Left ventricle myocardium inferior (tissue), 1 donor: ENCODE measurements around the gene TRIM3. TPM values are rescaled to one million over a fixed set of nuclear protein-coding genes. Genes with fewer than 3 reads are reported as not detected.

ENCODE experiments used
- DNase-seq: peaks from one replicate; pipeline ENCODE4 v3.0.0-alpha.2; 2020
- H3K27ac ChIP-seq: fragments of 200-600 bp; replicated peaks from 2 replicates; pipeline ENCODE4 v1.8.0; 2021
- H3K27me3 ChIP-seq: fragments of 200-600 bp; 2 replicates; pipeline ENCODE4 v1.8.0; 2021; ENCODE audit warnings: low read depth
- H3K36me3 ChIP-seq: fragments of 200-600 bp; 2 replicates; pipeline ENCODE4 v1.8.0; 2021
- H3K4me1 ChIP-seq: fragments of 200-600 bp; 2 replicates; pipeline ENCODE4 v1.8.0; 2021
- H3K4me3 ChIP-seq: fragments of 200-600 bp; 2 replicates; pipeline ENCODE4 v1.8.0; 2021; ENCODE audit warnings: mild to moderate bottlenecking, moderate library complexity
- H3K9me3 ChIP-seq: fragments of 200-600 bp; replicated peaks from 2 replicates; pipeline ENCODE4 v1.8.0; 2021
- intact Hi-C: fragments of 100-400 bp; cut with micrococcal nuclease; formaldehyde crosslinking; loops from one replicate; pipeline ENCODE4 v1.11.0; 2022
- total RNA-seq: library from RNA; stranded (reverse); fragmentation: NEBNext Ultra II Directional; extraction: Animal tissue kit (Norgen Biotek cat#: 25700); gene quantifications from one replicate; pipeline ENCODE4 v1.2.1, GENCODE V29; 2021
- TF ChIP-seq, protein P1 (sequence below): fragments of 200-600 bp; IDR thresholded peaks from 2 replicates; pipeline ENCODE4 v1.8.0; 2021; ENCODE audit warnings: antibody characterized with exemption, mild to moderate bottlenecking, borderline replicate concordance
- donor health status: DM: no; HTN: yes; CAD: no; lungs with severe emphysema.

Gene TRIM3
- total RNA-seq, 1 donor from 2014 or later = 9.0 TPM

DNA sequence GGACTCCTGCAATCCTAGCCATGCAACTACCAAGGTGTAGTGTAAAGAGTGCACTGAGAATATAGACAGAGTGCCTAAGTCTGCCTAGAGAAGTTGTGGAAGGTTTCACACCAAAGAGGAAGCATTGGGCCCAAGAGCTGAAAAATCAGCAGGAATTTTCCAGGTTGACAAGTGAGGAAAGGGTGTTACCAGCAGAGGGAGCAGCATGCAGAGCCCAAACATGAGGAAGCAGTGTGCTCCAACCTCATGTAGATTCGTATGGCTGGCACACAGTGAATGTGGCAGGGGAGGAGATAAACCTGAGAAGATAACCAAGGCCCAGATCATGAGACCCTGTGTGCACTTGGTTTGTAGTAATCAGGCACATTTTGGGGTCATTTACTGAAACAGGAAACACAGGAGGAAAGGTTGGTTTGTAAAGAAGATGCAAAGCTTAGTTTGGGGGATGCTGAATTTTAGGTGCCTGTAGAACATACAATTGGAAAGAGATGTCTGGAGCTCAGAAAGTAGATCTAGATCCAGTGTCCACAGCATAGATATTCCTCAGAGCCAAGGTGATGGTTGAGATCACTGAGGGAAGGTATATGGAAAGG is 34.7 kb downstream of the TRIM3 start:
- H3K36me3 ChIP-seq = no peaks in the 10 kb centered on the region
- H3K9me3 ChIP-seq = no peaks in the 10 kb centered on the region
- no peak overlapping the region for H3K4me3 ChIP-seq
- DNase-seq = no peak
- intact Hi-C loops = no loop called here
- TF ChIP-seq, protein P1, sequence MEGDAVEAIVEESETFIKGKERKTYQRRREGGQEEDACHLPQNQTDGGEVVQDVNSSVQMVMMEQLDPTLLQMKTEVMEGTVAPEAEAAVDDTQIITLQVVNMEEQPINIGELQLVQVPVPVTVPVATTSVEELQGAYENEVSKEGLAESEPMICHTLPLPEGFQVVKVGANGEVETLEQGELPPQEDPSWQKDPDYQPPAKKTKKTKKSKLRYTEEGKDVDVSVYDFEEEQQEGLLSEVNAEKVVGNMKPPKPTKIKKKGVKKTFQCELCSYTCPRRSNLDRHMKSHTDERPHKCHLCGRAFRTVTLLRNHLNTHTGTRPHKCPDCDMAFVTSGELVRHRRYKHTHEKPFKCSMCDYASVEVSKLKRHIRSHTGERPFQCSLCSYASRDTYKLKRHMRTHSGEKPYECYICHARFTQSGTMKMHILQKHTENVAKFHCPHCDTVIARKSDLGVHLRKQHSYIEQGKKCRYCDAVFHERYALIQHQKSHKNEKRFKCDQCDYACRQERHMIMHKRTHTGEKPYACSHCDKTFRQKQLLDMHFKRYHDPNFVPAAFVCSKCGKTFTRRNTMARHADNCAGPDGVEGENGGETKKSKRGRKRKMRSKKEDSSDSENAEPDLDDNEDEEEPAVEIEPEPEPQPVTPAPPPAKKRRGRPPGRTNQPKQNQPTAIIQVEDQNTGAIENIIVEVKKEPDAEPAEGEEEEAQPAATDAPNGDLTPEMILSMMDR = peak; percentile 74
- H3K27ac ChIP-seq = no peak overlapping the region
- H3K27me3 ChIP-seq = no peaks in the 10 kb centered on the region
- no peaks in the 10 kb centered on the region for H3K4me1 ChIP-seq

DNA sequence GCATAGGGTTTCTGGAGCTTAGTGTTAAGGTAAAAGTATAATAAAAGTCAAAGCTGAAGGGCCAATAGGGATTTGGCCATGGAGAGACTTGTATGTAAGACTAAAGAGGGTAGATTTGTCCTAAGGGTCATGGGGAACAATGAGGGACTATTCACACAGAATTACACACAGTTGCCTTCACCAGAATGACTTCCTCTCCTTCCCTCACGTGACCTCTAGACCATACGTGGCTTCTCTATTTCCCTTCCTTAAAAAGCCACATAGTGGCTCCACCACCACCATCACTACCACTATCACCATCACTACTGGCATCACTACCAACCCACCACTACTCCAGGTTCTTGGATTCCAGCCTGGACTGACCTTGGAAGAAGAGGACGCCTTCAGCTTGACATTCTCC is 35.7 kb downstream of the TRIM3 start:
- no peak for DNase-seq
- TF ChIP-seq, protein P1 = no peak
- Histone ChIP-seq H3K4me3 (no peak overlapping the region), H3K4me1 (no peaks in the 10 kb centered on the region), H3K36me3 (no peaks in the 10 kb centered on the region), H3K9me3 (no peaks in the 10 kb centered on the region), H3K27me3 (no peaks in the 10 kb centered on the region), H3K27ac (no peak overlapping the region)
- intact Hi-C loops = no loop called here

DNA sequence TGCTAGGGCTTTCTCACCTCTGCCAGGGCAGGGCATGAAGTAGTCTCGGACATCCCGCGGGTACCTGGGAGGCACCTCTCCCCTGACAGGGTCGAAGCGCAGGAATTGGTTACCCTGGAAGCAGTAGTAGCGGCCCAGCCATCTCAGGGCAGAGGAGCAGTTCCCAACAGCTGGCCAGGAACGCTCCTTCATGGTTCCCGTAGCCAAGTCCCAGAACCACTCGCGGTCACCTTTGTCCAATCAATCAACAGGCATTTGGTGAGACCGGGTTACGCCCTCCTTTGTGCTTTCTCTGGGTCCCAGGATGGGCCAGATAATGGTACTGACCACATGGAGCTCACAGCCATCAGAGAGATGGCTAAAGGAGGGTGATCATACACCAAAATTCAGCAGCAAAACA is 36.3 kb downstream of the TRIM3 start:
- TF ChIP-seq, protein P1 = no peak
- Histone ChIP-seq H3K36me3 (no peaks in the 10 kb centered on the region), H3K4me1 (no peaks in the 10 kb centered on the region), H3K27me3 (no peaks in the 10 kb centered on the region), H3K27ac (no peak overlapping the region), H3K4me3 (no peak overlapping the region), H3K9me3 (no peaks in the 10 kb centered on the region)
- no peak for DNase-seq
- intact Hi-C loops = no loop called here

DNA sequence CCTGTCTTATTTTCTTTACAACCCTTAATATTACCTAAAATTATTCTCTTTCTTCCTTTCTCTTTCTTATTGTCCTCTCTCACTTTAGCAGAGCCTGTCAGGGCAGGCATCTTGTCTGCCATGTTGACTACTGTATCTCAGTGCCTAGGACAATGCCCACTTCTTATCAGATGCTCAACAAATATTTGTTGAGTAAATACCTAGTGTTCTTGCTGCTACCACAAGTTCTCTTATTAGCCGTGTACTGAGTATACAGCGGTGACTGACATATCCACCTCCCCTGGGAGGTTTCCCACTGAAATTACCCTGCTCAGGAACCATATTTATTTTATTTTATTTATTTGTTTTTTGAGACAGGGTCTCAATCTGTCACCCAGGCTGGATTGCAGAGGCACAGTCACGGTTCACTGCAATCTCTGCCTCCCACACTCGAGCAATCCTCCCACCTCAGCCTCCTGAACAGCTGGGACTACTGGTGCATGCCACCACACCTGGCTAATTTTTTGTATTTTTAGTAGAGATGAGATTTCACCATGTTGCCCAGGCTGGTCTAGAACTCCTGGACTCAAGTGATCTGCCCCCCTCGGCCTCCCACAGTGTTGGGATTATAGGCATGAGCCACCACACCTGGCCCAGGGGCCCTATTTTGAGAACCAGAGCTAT is 39.6 kb downstream of the TRIM3 start:
- H3K27me3 ChIP-seq = no peaks in the 10 kb centered on the region
- no peak overlapping the region for H3K27ac ChIP-seq
- no peak for DNase-seq
- H3K36me3 ChIP-seq = no peaks in the 10 kb centered on the region
- TF ChIP-seq, protein P1 = no peak
- H3K4me1 ChIP-seq = no peaks in the 10 kb centered on the region
- intact Hi-C loops = no loop called here
- no peaks in the 10 kb centered on the region for H3K9me3 ChIP-seq
- no peak overlapping the region for H3K4me3 ChIP-seq

DNA sequence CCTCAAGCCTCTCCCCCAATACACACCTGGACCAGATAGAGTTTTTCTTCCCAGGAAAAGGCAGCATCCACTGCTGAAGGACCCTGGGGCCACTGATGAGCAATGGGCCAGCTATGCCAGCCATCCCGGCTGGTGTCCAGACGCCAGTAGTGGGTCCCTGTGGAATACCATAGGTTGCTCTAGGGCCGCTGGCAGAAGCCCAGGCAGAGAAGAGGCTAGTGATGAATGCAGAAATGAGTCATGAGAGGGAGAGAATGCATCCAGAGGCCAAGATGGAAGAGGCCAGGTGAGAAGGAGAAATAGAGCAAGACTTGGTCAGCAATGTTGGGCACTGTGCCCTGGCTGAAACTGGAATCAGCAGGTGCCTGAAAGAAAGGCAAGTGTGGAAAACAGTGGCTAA is 41.9 kb downstream of the TRIM3 start:
- no peaks in the 10 kb centered on the region for H3K9me3 ChIP-seq
- H3K4me3 ChIP-seq = no peak overlapping the region
- intact Hi-C loops = no loop called here
- no peaks in the 10 kb centered on the region for H3K4me1 ChIP-seq
- TF ChIP-seq, protein P1 = no peak
- H3K27ac ChIP-seq = no peak overlapping the region
- no peaks in the 10 kb centered on the region for H3K27me3 ChIP-seq
- no peaks in the 10 kb centered on the region for H3K36me3 ChIP-seq
- DNase-seq = no peak
